ENCODE results near the gene TXNL1.
"Not testable (repeated sequence)": the region's sequence is repeated elsewhere in the genome, so short reads cannot be mapped to it uniquely, and the experiment has no call there.

Gene TXNL1

DNA sequence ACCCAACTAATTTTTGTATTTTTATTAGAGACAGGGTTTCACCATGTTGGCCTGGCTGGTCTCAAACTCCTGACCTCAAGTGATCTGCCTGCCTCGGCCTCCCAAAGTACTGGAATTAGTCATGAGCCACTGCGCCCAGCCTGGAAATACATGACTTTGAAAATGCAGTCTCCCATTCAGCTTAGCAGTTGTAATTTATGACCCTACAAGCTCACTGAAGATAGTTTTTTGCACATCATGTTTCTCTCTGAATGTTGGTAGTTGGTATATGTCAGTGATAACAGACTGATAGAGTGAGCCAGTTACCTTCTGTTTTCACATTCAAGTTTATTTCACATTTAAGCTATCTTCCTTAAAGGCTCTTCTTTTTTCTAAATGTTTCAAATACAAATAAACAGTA, 19.9 kb upstream of the TXNL1 start:
- CTCF ChIA-PET = interaction anchor here (2.4 kb wide), 1 partner anchor 13 kb away, joined by 9 read pairs; no protein-coding TSS in a partner anchor
- no peak overlapping the region for H3K4me3 ChIP-seq (ENCODE audit: low read depth, low read length)
- no peak for DNase-seq (ENCODE audit: low read depth, low spot score)
- POLR2A ChIA-PET = no interaction called here
- TF ChIP-seq, protein P1, sequence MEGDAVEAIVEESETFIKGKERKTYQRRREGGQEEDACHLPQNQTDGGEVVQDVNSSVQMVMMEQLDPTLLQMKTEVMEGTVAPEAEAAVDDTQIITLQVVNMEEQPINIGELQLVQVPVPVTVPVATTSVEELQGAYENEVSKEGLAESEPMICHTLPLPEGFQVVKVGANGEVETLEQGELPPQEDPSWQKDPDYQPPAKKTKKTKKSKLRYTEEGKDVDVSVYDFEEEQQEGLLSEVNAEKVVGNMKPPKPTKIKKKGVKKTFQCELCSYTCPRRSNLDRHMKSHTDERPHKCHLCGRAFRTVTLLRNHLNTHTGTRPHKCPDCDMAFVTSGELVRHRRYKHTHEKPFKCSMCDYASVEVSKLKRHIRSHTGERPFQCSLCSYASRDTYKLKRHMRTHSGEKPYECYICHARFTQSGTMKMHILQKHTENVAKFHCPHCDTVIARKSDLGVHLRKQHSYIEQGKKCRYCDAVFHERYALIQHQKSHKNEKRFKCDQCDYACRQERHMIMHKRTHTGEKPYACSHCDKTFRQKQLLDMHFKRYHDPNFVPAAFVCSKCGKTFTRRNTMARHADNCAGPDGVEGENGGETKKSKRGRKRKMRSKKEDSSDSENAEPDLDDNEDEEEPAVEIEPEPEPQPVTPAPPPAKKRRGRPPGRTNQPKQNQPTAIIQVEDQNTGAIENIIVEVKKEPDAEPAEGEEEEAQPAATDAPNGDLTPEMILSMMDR (IDR thresholded peaks at IDR 0.05; ENCODE audit: insufficient read depth, low read length, missing control alignments) = no peak

DNA sequence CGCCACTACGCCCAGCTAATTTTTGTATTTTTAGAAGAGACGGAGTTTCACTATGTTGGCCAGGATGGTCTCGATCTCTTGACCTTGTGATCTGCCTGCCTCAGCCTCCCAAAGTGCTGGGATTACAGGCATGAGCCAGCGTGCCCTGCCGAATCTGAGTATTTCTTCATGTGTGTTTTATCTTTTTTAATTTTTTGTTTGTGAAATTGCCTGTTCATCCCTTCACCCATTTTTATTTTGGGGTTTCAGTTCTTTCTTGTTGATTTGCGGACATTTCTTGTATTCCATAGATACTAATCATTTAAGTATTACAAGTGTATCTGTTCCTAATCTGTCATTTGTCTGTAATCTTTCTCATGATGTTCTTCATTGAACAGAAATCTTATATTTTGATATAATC, 15.9 kb upstream of the TXNL1 start:
- H3K4me3 ChIP-seq (ENCODE audit: low read depth, low read length); POLR2A ChIA-PET; CTCF ChIA-PET; DNase-seq (ENCODE audit: low read depth, low spot score): not testable (repeated sequence)

DNA sequence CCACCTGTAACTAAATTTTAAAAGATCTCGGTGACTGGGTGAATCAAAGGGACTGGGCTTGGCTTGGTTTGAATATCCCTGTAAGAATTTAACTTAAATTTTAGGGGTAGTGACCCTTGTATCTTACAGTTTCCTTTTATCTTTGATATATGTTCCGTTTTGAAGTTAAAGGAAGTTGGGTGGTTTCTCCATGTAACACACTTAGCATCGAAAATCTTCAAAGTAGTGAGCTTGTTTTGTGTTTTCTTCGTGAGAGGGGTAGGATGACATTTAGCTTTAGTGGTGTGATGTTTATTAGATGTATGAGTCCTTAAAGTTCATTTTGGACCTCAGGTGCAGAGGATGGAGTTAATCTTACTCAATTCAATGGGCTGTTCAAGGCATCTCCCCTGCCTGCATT, 14.4 kb upstream of the TXNL1 start:
- POLR2A ChIA-PET = no interaction called here
- TF ChIP-seq, protein P1 (IDR thresholded peaks at IDR 0.05; ENCODE audit: insufficient read depth, low read length, missing control alignments) = no peak

DNA sequence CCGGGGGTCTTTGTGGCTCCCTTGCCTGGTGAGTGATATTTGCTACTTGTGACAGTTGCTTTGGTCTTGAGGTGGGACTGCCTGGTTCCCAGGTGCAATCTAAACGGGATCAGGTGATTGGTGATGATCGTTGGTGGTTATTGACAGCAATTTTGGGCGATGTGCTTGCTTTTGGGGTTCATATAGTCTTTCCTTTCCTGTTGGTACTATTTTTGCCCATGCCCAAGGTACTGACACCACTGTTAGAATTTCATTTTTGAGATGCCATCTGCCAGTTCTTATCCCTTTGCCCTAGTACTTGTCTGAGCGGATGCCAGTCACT, 13.3 kb upstream of the TXNL1 start:
- DNase-seq (ENCODE audit: low read depth, low spot score) = no peak
- ChIA-PET CTCF (interaction anchor here (1.1 to 2.0 kb wide), 5 partner anchors 9 to 14 kb away, joined by 4 to 8 read pairs (median 5); no protein-coding TSS in a partner anchor), POLR2A (no interaction called here)
- TF ChIP-seq, protein P1 (IDR thresholded peaks at IDR 0.05; ENCODE audit: insufficient read depth, low read length, missing control alignments) = no peak
- H3K4me3 ChIP-seq (ENCODE audit: low read depth, low read length) = peak overlapping the region; percentile 95

More for the DNA sequence above, 14.4 kb upstream of the TXNL1 start:
- H3K4me3 ChIP-seq (ENCODE audit: low read depth, low read length) = no peak overlapping the region
- no peak for DNase-seq (ENCODE audit: low read depth, low spot score)
- CTCF ChIA-PET = interaction anchor here (1.8 to 2.0 kb wide), 2 partner anchors 11 to 12 kb away, joined by 4 to 8 read pairs; no protein-coding TSS in a partner anchor

DNA sequence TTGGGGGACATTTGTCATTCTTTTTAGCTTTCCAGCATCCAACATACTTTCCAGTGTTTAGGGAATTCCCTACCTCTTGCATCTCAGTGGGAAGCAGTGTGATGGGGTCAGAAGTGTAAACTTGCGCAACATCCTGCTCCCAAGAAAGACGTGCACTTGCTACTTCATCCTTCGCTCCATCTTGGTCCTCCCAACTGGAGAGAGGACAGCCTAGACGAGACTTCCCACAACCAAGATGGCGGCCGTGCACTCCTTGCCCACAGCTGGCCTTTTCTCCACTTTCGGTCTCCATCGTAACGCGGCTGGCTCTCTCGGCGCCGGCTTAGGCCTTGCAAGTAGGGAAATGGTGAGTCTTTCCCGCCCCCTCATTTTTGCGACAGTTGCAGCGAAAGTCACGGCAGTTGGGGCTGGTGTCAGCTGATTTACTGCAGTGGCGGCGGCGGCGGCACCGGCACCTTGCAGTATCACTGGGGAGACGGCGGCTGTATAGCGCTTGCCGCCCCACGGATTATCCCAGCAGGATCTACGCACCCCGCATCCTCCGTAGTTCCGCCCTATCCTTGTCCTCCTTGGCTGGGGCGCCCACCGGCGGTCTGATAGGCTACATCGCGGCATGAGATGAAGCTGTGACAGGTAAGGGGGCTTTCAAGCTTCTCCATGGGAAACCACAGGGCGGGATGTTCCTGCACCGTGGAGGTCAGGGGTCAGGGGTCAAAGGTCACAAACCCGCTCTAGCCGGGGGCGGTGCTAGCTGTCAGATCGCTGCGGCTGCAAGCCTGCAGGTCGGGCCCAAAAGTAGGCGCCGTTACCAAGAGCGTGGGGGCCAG, 12.8 kb upstream of the TXNL1 start, which contains the start of gene WDR7:
WDR7 (plus strand) TSS at position 416 of the 827 bp plus-strand sequence. CDS start 21,157 bp downstream, outside the sequence.
- TF ChIP-seq, protein P1 (IDR thresholded peaks at IDR 0.05; ENCODE audit: insufficient read depth, low read length, missing control alignments) = no peak
- ChIA-PET CTCF (interaction anchor here (1.1 to 2.1 kb wide), 6 partner anchors 9 to 13 kb away, joined by 4 to 13 read pairs (median 5); no protein-coding TSS in a partner anchor), POLR2A (interaction anchor here (1.2 kb wide), 1 partner anchor 9 kb away, joined by 5 read pairs; no protein-coding TSS in a partner anchor)
- peak; percentile 92 for DNase-seq (ENCODE audit: low read depth, low spot score)
- peak within 1 kb of the TSS; percentile 95 for H3K4me3 ChIP-seq (ENCODE audit: low read depth, low read length)

DNA sequence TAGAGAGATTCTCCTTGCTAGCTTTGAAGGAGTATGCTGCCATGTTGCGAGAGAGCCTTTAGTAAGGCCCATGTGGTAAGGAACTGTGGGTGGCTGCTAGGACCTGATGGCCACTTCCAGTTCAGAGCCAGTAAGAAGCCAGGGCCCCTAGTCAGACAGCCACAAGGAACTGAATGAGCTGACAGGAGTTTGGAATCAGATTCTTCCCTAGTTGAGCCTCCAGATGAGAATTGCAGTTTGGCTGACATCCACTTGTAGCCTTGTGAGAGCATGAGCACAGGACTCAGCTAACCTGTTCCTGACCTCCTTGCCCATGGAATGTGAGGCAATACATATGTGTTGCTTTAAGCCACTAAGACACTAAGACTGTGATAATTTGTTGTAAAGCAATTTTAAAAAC, 11.6 kb upstream of the TXNL1 start:
- H3K4me3 ChIP-seq (ENCODE audit: low read depth, low read length) = no peak overlapping the region
- CTCF ChIA-PET = interaction anchor here (2.1 kb wide), 1 partner anchor 9 kb away, joined by 13 read pairs; no protein-coding TSS in a partner anchor
- TF ChIP-seq, protein P1 (IDR thresholded peaks at IDR 0.05; ENCODE audit: insufficient read depth, low read length, missing control alignments) = no peak
- no peak for DNase-seq (ENCODE audit: low read depth, low spot score)
- POLR2A ChIA-PET = no interaction called here
